ENCODE results near the gene CNOT6L.

DNA sequence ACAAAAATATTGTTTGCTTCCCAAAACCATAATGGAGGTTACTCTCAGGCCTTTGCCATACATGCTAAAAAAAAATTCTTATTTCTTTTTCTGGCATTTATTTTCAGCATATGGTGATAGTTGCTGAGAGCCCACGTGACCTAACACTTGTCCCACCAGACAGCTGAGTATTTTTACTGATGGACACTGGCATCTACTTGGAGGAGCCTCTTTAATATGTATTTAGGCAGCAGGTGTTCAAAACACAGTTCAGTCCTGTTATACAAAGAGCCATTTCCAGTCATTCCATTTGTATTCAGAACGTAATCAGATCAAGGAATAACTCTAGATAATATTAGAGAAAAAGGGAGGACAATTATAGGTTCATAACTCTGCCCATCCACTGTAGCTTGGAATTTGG is 118.0 kb downstream of the CNOT6L start:
- TF ChIP-seq, protein P1, sequence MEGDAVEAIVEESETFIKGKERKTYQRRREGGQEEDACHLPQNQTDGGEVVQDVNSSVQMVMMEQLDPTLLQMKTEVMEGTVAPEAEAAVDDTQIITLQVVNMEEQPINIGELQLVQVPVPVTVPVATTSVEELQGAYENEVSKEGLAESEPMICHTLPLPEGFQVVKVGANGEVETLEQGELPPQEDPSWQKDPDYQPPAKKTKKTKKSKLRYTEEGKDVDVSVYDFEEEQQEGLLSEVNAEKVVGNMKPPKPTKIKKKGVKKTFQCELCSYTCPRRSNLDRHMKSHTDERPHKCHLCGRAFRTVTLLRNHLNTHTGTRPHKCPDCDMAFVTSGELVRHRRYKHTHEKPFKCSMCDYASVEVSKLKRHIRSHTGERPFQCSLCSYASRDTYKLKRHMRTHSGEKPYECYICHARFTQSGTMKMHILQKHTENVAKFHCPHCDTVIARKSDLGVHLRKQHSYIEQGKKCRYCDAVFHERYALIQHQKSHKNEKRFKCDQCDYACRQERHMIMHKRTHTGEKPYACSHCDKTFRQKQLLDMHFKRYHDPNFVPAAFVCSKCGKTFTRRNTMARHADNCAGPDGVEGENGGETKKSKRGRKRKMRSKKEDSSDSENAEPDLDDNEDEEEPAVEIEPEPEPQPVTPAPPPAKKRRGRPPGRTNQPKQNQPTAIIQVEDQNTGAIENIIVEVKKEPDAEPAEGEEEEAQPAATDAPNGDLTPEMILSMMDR (IDR thresholded peaks at IDR 0.05): no peak
- no peak for TF ChIP-seq POLR2A (IDR thresholded peaks at IDR 0.05)
- no peak for TF ChIP-seq EP300 (IDR thresholded peaks at IDR 0.05)

Data from tibial nerve (tissue), 4 donors.